ENCODE data around the gene DSCAM.

DSCAM gene

GRCh38 chr21:40291560-40291959 is 555.4 kb downstream of the DSCAM start:
- TF ChIP-seq YY1 (IDR thresholded peaks at IDR 0.05; ENCODE audit: low read depth) = no peak
- TF ChIP-seq NFIC (IDR thresholded peaks at IDR 0.05) = no peak
- no peak for TF ChIP-seq CREB1 (IDR thresholded peaks at IDR 0.05; ENCODE audit: low read depth)
- no peak for TF ChIP-seq RAD21 (IDR thresholded peaks at IDR 0.05; ENCODE audit: low read depth)

DNA sequence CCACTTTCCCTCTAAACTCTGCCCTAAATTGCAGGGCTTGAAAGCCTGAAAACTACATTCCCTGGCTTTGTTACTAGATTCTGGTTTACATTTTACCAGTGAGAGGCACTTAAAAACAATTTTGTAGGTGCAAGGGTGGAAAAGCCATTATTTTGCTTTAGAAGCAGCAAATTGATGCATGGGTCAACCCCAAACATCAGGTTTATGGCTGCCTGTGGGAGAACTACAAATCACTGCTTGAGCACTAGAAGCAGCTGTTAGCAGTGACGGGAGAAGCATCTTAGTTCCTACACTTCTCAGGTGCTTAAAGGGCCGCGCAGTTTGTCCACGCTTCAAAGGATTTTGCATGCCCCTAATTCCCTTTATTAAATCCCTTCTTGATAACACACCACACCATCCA is 562.5 kb downstream of the DSCAM start:
- TF ChIP-seq YY1 (IDR thresholded peaks at IDR 0.05; ENCODE audit: low read depth) (no peak), TCF12 (IDR thresholded peaks at IDR 0.05; ENCODE audit: low read depth) (no peak), EGR1 (IDR thresholded peaks at IDR 0.05) (no peak), TEAD4 (IDR thresholded peaks at IDR 0.05) (no peak), CEBPB (IDR thresholded peaks at IDR 0.05) (no peak), CREB1 (IDR thresholded peaks at IDR 0.05; ENCODE audit: low read depth) (no peak), TAF1 (IDR thresholded peaks at IDR 0.05; ENCODE audit: low read depth) (no peak), RAD21 (IDR thresholded peaks at IDR 0.05; ENCODE audit: low read depth) (no peak), REST (IDR thresholded peaks at IDR 0.05; ENCODE audit: low read depth) (no peak), EP300 (IDR thresholded peaks at IDR 0.05; ENCODE audit: borderline replicate concordance) (no peak), ZBTB7A (IDR thresholded peaks at IDR 0.05; ENCODE audit: low read depth) (no peak), NFIC (IDR thresholded peaks at IDR 0.05) (no peak), FOXM1 (IDR thresholded peaks at IDR 0.05; ENCODE audit: borderline replicate concordance, low read depth) (no peak)
- TF ChIP-seq, protein P1, sequence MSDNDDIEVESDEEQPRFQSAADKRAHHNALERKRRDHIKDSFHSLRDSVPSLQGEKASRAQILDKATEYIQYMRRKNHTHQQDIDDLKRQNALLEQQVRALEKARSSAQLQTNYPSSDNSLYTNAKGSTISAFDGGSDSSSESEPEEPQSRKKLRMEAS (IDR thresholded peaks at IDR 0.05) = no peak
- TF ChIP-seq, protein P2, sequence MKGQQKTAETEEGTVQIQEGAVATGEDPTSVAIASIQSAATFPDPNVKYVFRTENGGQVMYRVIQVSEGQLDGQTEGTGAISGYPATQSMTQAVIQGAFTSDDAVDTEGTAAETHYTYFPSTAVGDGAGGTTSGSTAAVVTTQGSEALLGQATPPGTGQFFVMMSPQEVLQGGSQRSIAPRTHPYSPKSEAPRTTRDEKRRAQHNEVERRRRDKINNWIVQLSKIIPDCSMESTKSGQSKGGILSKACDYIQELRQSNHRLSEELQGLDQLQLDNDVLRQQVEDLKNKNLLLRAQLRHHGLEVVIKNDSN (IDR thresholded peaks at IDR 0.05) = no peak

GRCh38 chr21:40282912-40283886 is 563.8 kb downstream of the DSCAM start:
- TF ChIP-seq TEAD4 (IDR thresholded peaks at IDR 0.05) = no peak
- no peak for TF ChIP-seq FOXM1 (IDR thresholded peaks at IDR 0.05; ENCODE audit: borderline replicate concordance, low read depth)
- no peak for TF ChIP-seq RAD21 (IDR thresholded peaks at IDR 0.05; ENCODE audit: low read depth)
- no peak for TF ChIP-seq EGR1 (IDR thresholded peaks at IDR 0.05)
- no peak for TF ChIP-seq NFIC (IDR thresholded peaks at IDR 0.05)
- no peak for TF ChIP-seq CREB1 (IDR thresholded peaks at IDR 0.05; ENCODE audit: low read depth)
- TF ChIP-seq, protein P2 (IDR thresholded peaks at IDR 0.05) = no peak
- TF ChIP-seq TCF12 (IDR thresholded peaks at IDR 0.05; ENCODE audit: low read depth) = no peak
- no peak for TF ChIP-seq REST (IDR thresholded peaks at IDR 0.05; ENCODE audit: low read depth)
- TF ChIP-seq ZBTB7A (IDR thresholded peaks at IDR 0.05; ENCODE audit: low read depth) = no peak
- no peak for TF ChIP-seq YY1 (IDR thresholded peaks at IDR 0.05; ENCODE audit: low read depth)
- TF ChIP-seq, protein P1 (IDR thresholded peaks at IDR 0.05) = no peak

- TF ChIP-seq TAF1 (IDR thresholded peaks at IDR 0.05; ENCODE audit: low read depth) (no peak), TEAD4 (IDR thresholded peaks at IDR 0.05) (no peak), CEBPB (IDR thresholded peaks at IDR 0.05) (no peak), TCF12 (IDR thresholded peaks at IDR 0.05; ENCODE audit: low read depth) (no peak)
- TF ChIP-seq, protein P1 (IDR thresholded peaks at IDR 0.05) = no peak
Observed at GRCh38 chr21:40278345-40278744, 568.6 kb downstream of the DSCAM start.

DNA sequence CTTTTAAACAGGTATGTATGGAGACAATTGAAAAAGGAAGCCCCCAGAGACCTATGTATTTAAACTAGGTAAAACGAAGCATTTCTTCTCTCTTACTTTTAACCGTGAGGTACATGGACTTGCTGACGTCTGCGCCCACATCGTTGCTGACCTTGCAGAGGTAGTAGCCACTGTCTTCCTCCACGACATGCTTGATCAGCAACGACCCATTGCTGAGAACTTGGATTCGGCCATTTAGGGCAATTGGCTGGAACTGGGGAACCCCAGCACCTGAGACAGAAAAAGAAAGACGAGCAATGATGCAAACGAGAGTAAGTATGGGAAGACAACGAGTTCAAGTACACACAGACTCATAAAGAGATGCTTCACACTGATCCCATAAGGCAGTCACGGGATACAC is 571.0 kb downstream of the DSCAM start:
- TF ChIP-seq TCF12 (IDR thresholded peaks at IDR 0.05; ENCODE audit: low read depth) = no peak
- TF ChIP-seq, protein P1 (IDR thresholded peaks at IDR 0.05) = no peak
- TF ChIP-seq REST (IDR thresholded peaks at IDR 0.05; ENCODE audit: low read depth) = no peak
- TF ChIP-seq, protein P2 (IDR thresholded peaks at IDR 0.05) = no peak
- TF ChIP-seq CREB1 (IDR thresholded peaks at IDR 0.05; ENCODE audit: low read depth) = no peak
- TF ChIP-seq CEBPB (IDR thresholded peaks at IDR 0.05) = no peak
- no peak for TF ChIP-seq TEAD4 (IDR thresholded peaks at IDR 0.05)
- TF ChIP-seq ZBTB7A (IDR thresholded peaks at IDR 0.05; ENCODE audit: low read depth) = no peak
- no peak for TF ChIP-seq NFIC (IDR thresholded peaks at IDR 0.05)
- no peak for TF ChIP-seq TAF1 (IDR thresholded peaks at IDR 0.05; ENCODE audit: low read depth)
- TF ChIP-seq RAD21 (IDR thresholded peaks at IDR 0.05; ENCODE audit: low read depth) = no peak
- TF ChIP-seq EP300 (IDR thresholded peaks at IDR 0.05; ENCODE audit: borderline replicate concordance) = no peak

All from Ishikawa (cell line).